CD14-positive monocyte (primary cell): ENCODE measurements around the gene MTUS2. TPM values are rescaled to one million over a fixed set of nuclear protein-coding genes. Genes with fewer than 3 reads are reported as not detected.
A peak's percentile ranks its signal among the peaks of the same experiment; 100 is the strongest.

Experiments
- DNase-seq, 3 donors: peaks; one replicate each; pipeline ENCODE4 v3.0.0-alpha.2; 2011 to 2022
- H2AFZ ChIP-seq: 2 replicates; pipeline ENCODE4 v1.6.0; 2012; ENCODE audit warnings: mild to moderate bottlenecking, low read depth, low read length, inconsistent platforms; ENCODE audit not compliant: insufficient read depth, poor library complexity, severe bottlenecking
- H3K27ac ChIP-seq, 2 donors: 1 replicate in 1 of 2; 2 replicates in 1 of 2; pipeline ENCODE4 v1.5.1; 2012 to 2013; ENCODE audit warnings: low read length in 2 of 2, control low read depth in 1 of 2, inconsistent platforms in 1 of 2, low read depth in 1 of 2, mild to moderate bottlenecking in 1 of 2
- H3K27me3 ChIP-seq, 2 donors: one replicate each; pipeline versions ENCODE4 v1.6.0 to v1.6.1; 2011 to 2013; ENCODE audit warnings: low read length in 2 of 2; ENCODE audit not compliant: control insufficient read depth in 2 of 2, insufficient read depth in 2 of 2
- H3K36me3 ChIP-seq, 2 donors: replicated peaks in 1 of 2; 1 replicate in 1 of 2; 2 replicates in 1 of 2; pipeline versions ENCODE4 v1.5.1 to v1.6.1; 2012 to 2013; ENCODE audit warnings: low read length in 2 of 2, control low read depth in 1 of 2, inconsistent platforms in 1 of 2, mild to moderate bottlenecking in 1 of 2; ENCODE audit not compliant: insufficient read depth in 2 of 2, control insufficient read depth in 1 of 2
- H3K4me1 ChIP-seq, 2 donors: 1 replicate in 1 of 2; 2 replicates in 1 of 2; pipeline versions ENCODE4 v1.5.1 to v1.6.1; 2012 to 2013; ENCODE audit warnings: low read length in 2 of 2, control low read depth in 1 of 2, inconsistent platforms in 1 of 2, mild to moderate bottlenecking in 1 of 2, moderate library complexity in 1 of 2; ENCODE audit not compliant: insufficient read depth in 2 of 2, control insufficient read depth in 1 of 2
- H3K4me2 ChIP-seq: replicated peaks from 2 replicates; pipeline ENCODE3; 2012; ENCODE audit warnings: low read length, moderate library complexity, mild to moderate bottlenecking; ENCODE audit not compliant: poor library complexity, severe bottlenecking; ENCODE audit errors: extremely low read depth
- H3K4me3 ChIP-seq, 3 experiments: fragments of 200-600 bp in 1 of 3; sonication (generic) in 1 of 3; replicated peaks in 1 of 3; 1 replicate in 2 of 3; 2 replicates in 1 of 3; pipeline ENCODE4 v1.5.1; 2011 to 2013; ENCODE audit warnings: low read length in 3 of 3, mild to moderate bottlenecking in 3 of 3, control low read depth in 2 of 3, low read depth in 2 of 3, inconsistent platforms in 1 of 3, moderate library complexity in 1 of 3
- H3K79me2 ChIP-seq: 2 replicates; pipeline ENCODE4 v1.6.0; 2012; ENCODE audit warnings: mild to moderate bottlenecking, control low read depth, inconsistent platforms, low read length, moderate library complexity; ENCODE audit not compliant: insufficient read depth
- H3K9ac ChIP-seq: 2 replicates; pipeline ENCODE4 v1.6.0; 2017; ENCODE audit warnings: low read length, mild to moderate bottlenecking; ENCODE audit not compliant: insufficient read depth, poor library complexity, severe bottlenecking
- H3K9me3 ChIP-seq, 2 donors: replicated peaks in 1 of 2; 1 replicate in 1 of 2; 2 replicates in 1 of 2; pipeline versions ENCODE4 v1.5.1 to v1.6.1; 2012 to 2013; ENCODE audit warnings: low read length in 2 of 2, control low read depth in 1 of 2; ENCODE audit not compliant: control insufficient read depth in 1 of 2, insufficient read depth in 1 of 2
- H4K20me1 ChIP-seq: 2 replicates; pipeline ENCODE4 v1.6.0; 2012; ENCODE audit warnings: mild to moderate bottlenecking, low read length, control low read depth, moderate library complexity; ENCODE audit not compliant: insufficient read depth
- H3K27ac Mint-ChIP-seq, 7 donors: one replicate each; pipeline ENCODE4 v1.8.0; 2020; ENCODE audit warnings: mild to moderate bottlenecking in 7 of 7, mixed read lengths in 7 of 7, moderate library complexity in 6 of 7, inconsistent platforms in 2 of 7
- H3K27me3 Mint-ChIP-seq, 3 donors: one replicate each; pipeline ENCODE4 v1.8.0; 2021 to 2022; ENCODE audit warnings: low read depth in 3 of 3, mild to moderate bottlenecking in 3 of 3, mixed read lengths in 3 of 3, moderate library complexity in 3 of 3, inconsistent platforms in 1 of 3
- H3K36me3 Mint-ChIP-seq, 2 donors: one replicate each; pipeline ENCODE4 v1.8.0; 2020; ENCODE audit warnings: mixed read lengths in 2 of 2, inconsistent platforms in 1 of 2, mild to moderate bottlenecking in 1 of 2
- H3K4me1 Mint-ChIP-seq: one replicate; pipeline ENCODE4 v1.8.0; 2020; ENCODE audit warnings: mild to moderate bottlenecking, mixed read lengths
- H3K4me3 Mint-ChIP-seq, 2 donors: one replicate each; pipeline ENCODE4 v1.8.0; 2020; ENCODE audit warnings: mild to moderate bottlenecking in 2 of 2, mixed read lengths in 2 of 2, moderate library complexity in 1 of 2
- H3K9me3 Mint-ChIP-seq, 7 donors: one replicate each; pipeline ENCODE4 v1.8.0; 2020 to 2022; ENCODE audit warnings: mixed read lengths in 7 of 7, mild to moderate bottlenecking in 6 of 7, moderate library complexity in 6 of 7, inconsistent platforms in 2 of 7
- CTCF ChIP-seq: fragments of 200-600 bp; IDR thresholded peaks from one replicate; pipeline ENCODE4 v1.8.0; 2022; ENCODE audit warnings: antibody characterized with exemption, mild to moderate bottlenecking
- WGBS: methylation state at CpG from one replicate; pipeline ENCODE4 v1.1.5; 2013; ENCODE audit warnings: missing lambda C conversion rate; ENCODE audit not compliant: insufficient coverage; 5-methylcytosine and 5-hydroxymethylcytosine counted together
- intact Hi-C, 2 donors: fragments of 100-400 bp; cut with micrococcal nuclease; formaldehyde crosslinking; loops; one replicate each; pipeline versions ENCODE4 v1.15.0 to v1.15.1; 2023
- polyA plus RNA-seq, 3 donors: library from polyadenylated mRNA; depleted of rRNA in 1 of 3; unstranded in 2 of 3; stranded (reverse) in 1 of 3; fragments of 300-500 nt in 2 of 3; fragments of >200 nt in 1 of 3; fragmentation: Illumina TruSeq in 2 of 3; gene quantifications; 1 replicate in 2 of 3; 2 replicates in 1 of 3; pipeline ENCODE4 v1.2.3, GENCODE V29; 2012 to 2021

The MTUS2 gene
- polyA plus RNA-seq, 3 donors, result 0.04 TPM; not detected in 2

GRCh38 chr13:29504691-29505090 lies 684.6 kb downstream of the MTUS2 start:
- Mint-ChIP-seq H3K27me3 (peaks cover 4 to 21% (median 11%) of the 10 kb centered on the region in 3 donors), H3K4me1 (peaks cover 7% of the 10 kb centered on the region), H3K4me3 (no peak overlapping the region), H3K9me3 (no peaks in the 10 kb centered on the region), H3K27ac (no peak overlapping the region), H3K36me3 (no peaks in the 10 kb centered on the region)
- no peak overlapping the region for H3K27ac ChIP-seq
- no peak overlapping the region for H2AFZ ChIP-seq
- no peaks in the 10 kb centered on the region for H3K9me3 ChIP-seq
- TF ChIP-seq CTCF, result no peak
- no peaks in the 10 kb centered on the region for H3K27me3 ChIP-seq
- no peaks in the 10 kb centered on the region for H3K36me3 ChIP-seq
- no peak for DNase-seq
- H3K9ac ChIP-seq, result no peak overlapping the region
- no peak overlapping the region for H3K4me2 ChIP-seq
- WGBS, result 97% methylated on average over 14 of the region's 15 CpGs
- peaks cover 0 to 5% of the 10 kb centered on the region in 2 donors for H3K4me1 ChIP-seq
- no peak overlapping the region for H3K4me3 ChIP-seq
- intact Hi-C loops, result loop anchor here (5.0 to 10.0 kb wide), 2 partner anchors 208 to 340 kb away; no protein-coding TSS in a partner anchor
- no peaks in the 10 kb centered on the region for H4K20me1 ChIP-seq
- H3K79me2 ChIP-seq, result no peaks in the 10 kb centered on the region

- peaks cover 0 to 6% of the 10 kb centered on the region in 2 donors for H3K36me3 ChIP-seq
- intact Hi-C loops, result loop anchor here (5.0 to 10.0 kb wide), 2 partner anchors 207 to 339 kb away; no protein-coding TSS in a partner anchor
- Mint-ChIP-seq H3K27me3 (peaks cover 4 to 21% (median 11%) of the 10 kb centered on the region in 3 donors), H3K36me3 (peaks cover 2 to 4% of the 10 kb centered on the region in 2 donors), H3K4me3 (no peak overlapping the region), H3K4me1 (peaks cover 7% of the 10 kb centered on the region), H3K9me3 (no peaks in the 10 kb centered on the region), H3K27ac (peak overlapping the region in 1 of 7 donors; percentile 70)
- H3K27ac ChIP-seq, result no peak overlapping the region
- H3K79me2 ChIP-seq, result no peaks in the 10 kb centered on the region
- H3K4me2 ChIP-seq, result no peak overlapping the region
- peaks cover 0 to 5% of the 10 kb centered on the region in 2 donors for H3K4me1 ChIP-seq
- H3K9me3 ChIP-seq, result no peaks in the 10 kb centered on the region
- 85% methylated on average over 8 of the region's 17 CpGs for WGBS
- H3K4me3 ChIP-seq, result no peak overlapping the region
- no peak overlapping the region for H2AFZ ChIP-seq
- DNase-seq, result no peak
- no peaks in the 10 kb centered on the region for H3K27me3 ChIP-seq
- no peak for TF ChIP-seq CTCF
- H4K20me1 ChIP-seq, result no peaks in the 10 kb centered on the region
- no peak overlapping the region for H3K9ac ChIP-seq
Measured at GRCh38 chr13:29505511-29505910, 685.4 kb downstream of the MTUS2 start.
